M059J (cell line): ENCODE measurements around the gene XPO6. TPM values are rescaled to one million over a fixed set of nuclear protein-coding genes. Genes with fewer than 3 reads are reported as not detected.

Experiments used
- DNase-seq: peaks from one replicate; pipeline ENCODE4 v3.0.0-alpha.2; 2012; ENCODE audit warnings: low read depth
- total RNA-seq: library from RNA; depleted of rRNA; stranded (reverse); fragments of >200 nt; shearing (Covaris generic); gene quantifications from 2 replicates; pipeline ENCODE4 v1.2.3, GENCODE V29; 2014

XPO6 gene
- total RNA-seq, 1 experiment from 2014 or later, result 175 TPM

GRCh38 chr16:28091656-28092055 is 120.1 kb downstream of the XPO6 start:
- no peak for DNase-seq

- peak; percentile 83 for DNase-seq
Observed at GRCh38 chr16:28090646-28091377, 121.0 kb downstream of the XPO6 start.

- no peak for DNase-seq
Observed at GRCh38 chr16:28089992-28090365, 121.8 kb downstream of the XPO6 start.

GRCh38 chr16:28089205-28089991 is 122.4 kb downstream of the XPO6 start:
- no peak for DNase-seq

GRCh38 chr16:28087675-28088300 is 124.0 kb downstream of the XPO6 start:
- DNase-seq, result no peak

- no peak for DNase-seq
Observed at GRCh38 chr16:28087140-28087660, 124.6 kb downstream of the XPO6 start.

GRCh38 chr16:28086186-28087139 is 125.3 kb downstream of the XPO6 start:
- DNase-seq, result no peak

GRCh38 chr16:28085389-28086171 is 126.2 kb downstream of the XPO6 start:
- no peak for DNase-seq

GRCh38 chr16:28084209-28084608 is 127.6 kb downstream of the XPO6 start:
- DNase-seq, result no peak

GRCh38 chr16:28082624-28083023 is 129.1 kb downstream of the XPO6 start:
- DNase-seq, result no peak

GRCh38 chr16:28081391-28081968 is 130.3 kb downstream of the XPO6 start:
- DNase-seq, result no peak

GRCh38 chr16:28078261-28078660 is 133.5 kb downstream of the XPO6 start:
- no peak for DNase-seq

- no peak for DNase-seq
Observed at GRCh38 chr16:28073836-28074235, 137.9 kb downstream of the XPO6 start.

- no peak for DNase-seq
Observed at GRCh38 chr16:28072087-28072486, 139.7 kb downstream of the XPO6 start.

GRCh38 chr16:28069971-28070794 is 141.6 kb downstream of the XPO6 start:
- no peak for DNase-seq

- no peak for DNase-seq
Observed at GRCh38 chr16:28068976-28069375, 142.8 kb downstream of the XPO6 start.

- DNase-seq, result peak; percentile 48
Observed at GRCh38 chr16:28067604-28068379, 144.0 kb downstream of the XPO6 start.

GRCh38 chr16:28064706-28065249 is 147.0 kb downstream of the XPO6 start:
- no peak for DNase-seq
